ENCODE measurements around the gene TRPM6.

TRPM6 gene

DNA sequence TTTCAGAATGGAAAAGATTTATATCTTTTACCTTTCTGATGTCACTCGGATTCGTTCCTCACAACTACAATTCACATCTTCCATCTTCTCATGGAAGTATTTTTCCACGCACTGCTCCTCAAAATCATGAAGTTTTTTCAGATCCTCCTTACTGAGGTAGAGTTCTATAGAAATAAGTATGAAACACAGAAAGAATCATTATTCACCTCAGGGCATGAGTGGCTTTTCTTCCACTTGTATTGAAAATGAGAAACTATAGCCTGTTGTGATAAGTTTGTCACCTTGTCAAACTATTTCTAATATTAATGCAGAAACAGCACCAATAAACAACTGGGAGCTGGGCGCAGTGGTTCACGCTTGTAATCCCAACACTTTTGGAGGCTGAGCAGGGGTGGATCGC is 116.0 kb downstream of the TRPM6 start:
- no peak for DNase-seq
- no peak for ATAC-seq

DNA sequence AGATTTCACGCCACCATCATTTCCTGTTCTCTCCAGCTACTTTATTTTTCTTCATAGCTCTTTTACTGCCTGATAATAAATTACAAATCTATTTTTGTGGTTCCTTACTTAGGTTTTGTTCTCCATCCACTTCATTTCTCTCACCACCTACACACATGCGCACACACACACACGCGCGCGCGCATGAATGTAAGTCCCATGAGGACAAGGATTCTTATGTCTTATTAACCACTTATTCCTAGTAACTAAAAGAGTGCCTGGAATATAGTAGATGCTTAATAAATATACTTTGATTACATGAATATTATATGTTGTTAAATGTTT is 116.5 kb downstream of the TRPM6 start:
- ATAC-seq (no peak), DNase-seq (peak; percentile 5)

DNA sequence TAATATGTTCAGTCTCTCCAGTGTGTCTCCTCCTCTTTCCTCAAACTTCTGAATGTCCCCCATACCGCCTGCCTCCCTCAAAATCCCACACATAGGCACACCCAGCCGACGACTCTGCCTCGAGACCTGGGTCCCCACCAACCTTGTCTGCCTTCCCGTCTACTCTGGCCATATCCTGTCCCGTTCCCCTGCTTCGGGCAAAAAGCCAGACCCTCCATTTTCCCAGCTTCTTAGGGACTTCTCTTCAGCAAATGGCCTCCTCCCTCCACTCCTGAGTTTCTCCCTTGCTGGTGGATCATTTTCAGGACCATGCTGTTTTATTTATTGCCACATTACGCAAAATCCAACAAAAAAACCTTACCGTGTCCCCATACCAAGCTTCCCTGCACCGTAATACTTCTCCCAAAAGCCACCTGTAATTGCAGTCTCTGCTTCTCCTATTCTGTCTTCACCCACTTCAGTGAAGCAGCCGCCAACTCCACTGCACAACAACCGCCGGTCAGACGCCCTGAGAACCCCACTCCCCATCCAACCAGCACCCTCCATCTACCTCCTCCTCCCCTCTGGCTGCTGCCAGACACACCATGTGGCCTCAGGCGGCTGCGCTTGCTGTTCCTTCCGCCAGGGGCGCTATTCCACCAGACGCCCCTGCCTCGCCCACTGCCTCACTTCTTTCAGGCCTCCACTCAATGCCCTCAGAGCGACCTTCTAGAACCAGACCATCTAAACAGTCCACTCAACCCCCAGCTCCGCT is 117.0 kb downstream of the TRPM6 start:
- ATAC-seq (no peak), DNase-seq (peak; percentile 39)

DNA sequence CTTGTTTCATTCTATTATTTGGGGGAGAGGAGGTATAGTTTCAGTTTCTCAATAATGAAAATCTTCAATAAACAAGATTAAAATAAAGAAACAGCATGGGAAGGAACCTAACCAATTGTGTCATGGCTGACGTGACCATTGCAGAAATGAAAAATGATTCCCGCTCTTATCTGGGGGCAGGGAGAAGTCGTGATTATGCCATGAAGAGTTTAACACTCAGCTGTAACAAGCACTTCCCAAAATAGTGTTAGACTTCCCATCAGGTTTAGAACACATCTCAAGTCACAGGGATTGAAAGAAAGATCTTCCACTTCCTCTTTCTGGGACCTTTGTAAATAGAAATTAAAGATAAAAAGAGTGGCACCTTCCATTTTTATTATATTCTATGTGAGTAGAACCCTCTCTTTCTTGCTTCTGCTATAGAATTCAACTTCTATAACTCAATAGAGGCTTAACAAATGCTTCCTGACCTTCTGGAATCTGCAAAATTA is 122.2 kb downstream of the TRPM6 start:
- ATAC-seq (no peak), DNase-seq (no peak)

DNA sequence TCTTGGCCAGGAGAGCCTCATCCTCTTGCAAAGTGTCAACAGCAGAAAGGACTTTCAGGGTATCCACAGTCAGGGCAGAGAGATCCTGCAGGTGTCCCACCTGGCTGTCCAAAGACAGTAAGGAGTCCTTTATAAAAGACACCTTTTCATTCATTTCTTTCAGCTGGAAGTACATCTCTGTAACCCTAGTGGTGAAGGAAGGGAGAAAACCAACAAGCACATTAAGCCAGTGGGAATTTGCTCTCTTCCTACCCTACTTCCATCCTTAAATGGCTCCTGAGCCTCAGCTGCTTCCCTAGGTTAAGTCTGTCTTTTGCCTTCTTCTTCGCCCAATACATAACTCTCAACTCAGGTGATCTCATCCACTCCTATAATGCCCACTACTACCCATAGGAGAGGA is 124.8 kb downstream of the TRPM6 start:
- DNase-seq (no peak), ATAC-seq (no peak)

DNA sequence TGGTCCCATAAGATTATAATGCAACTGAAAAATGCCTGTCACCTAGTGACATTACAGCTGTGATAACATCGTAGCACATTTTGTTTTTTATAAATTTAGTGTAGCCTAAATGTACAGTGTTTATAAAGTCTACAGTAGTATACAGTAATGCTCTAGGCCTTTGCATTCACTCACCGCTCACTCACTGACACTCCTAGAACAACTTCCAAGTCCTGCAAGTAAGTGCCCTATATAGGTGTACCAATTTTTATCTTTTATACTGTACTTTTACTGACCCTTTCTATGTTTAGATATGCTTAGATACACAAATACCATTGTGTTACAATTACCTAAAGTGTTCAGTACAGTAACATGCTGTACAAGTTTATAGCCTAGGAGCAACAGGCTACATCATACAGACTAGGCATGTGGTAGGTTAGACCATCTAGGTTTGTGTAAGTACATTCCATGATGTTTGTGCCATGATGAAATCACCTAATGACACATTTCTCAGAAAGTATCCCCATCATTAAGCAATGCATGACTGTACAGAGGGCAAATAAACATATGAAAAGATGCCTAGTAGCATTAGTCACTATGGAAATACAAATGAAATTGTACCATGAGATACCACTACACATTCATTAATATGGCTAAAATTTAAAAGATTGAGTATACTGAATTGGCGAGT is 127.6 kb downstream of the TRPM6 start:
- DNase-seq (no peak), ATAC-seq (no peak)

DNA sequence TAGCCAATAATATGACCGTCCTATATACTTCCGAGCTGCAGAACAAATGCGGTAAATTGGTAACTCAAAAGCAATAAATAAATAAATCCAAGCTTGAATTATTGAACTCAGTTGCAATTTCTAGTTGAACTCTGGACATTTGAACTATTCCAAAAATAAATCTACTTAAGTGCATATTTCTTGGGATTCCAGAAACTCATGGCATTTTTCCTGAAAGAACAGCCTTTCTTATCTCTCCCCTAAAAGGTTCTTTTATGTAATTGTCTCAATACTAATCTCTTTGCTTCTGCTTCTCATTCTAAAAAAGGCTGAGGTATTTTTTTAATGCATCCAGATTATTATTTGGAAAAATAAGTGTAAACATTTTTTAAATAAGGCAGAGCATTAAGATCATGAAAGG is 131.7 kb downstream of the TRPM6 start:
- no peak for ATAC-seq

DNA sequence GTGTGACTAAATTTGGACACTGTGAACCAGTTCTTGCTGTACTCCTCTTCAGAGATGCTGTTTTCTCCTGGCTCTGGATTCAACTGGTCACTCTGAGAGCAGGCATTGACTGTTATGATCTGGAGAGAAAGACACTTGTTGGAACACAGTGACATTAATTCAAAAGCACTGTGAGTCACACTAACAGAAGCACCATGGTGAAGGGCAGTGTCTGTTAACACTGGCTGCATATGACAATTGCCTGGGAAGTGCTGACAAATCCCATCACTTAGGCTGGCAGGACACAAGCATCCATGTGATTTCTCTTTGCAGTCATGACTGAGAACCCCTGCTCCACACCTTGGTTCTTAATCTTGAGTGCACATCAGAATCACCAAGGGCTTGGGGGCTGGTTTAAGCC is 132.4 kb downstream of the TRPM6 start:
- DNase-seq (no peak), ATAC-seq (no peak)

More for the DNA sequence above, 131.7 kb downstream of the TRPM6 start:
- DNase-seq = no peak

DNA sequence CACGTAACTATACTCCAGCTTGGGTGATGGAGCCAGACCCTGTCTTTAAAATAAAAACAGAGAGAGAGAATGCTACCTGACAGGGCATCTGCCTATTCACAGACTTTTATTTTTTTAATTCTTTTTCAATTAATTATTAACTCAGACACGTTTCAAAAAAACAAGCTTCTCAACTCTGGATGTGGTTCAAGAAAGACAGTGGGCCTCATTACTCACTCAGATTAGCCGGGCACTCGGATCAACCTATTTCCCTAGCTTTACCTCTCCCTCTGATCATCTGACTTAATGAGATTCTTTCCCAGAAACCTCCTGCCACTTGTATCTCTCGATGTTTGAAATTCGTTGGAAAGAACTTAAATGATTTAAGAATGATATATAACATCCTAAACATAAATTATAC is 134.1 kb downstream of the TRPM6 start:
- no peak for ATAC-seq
- DNase-seq = no peak

DNA sequence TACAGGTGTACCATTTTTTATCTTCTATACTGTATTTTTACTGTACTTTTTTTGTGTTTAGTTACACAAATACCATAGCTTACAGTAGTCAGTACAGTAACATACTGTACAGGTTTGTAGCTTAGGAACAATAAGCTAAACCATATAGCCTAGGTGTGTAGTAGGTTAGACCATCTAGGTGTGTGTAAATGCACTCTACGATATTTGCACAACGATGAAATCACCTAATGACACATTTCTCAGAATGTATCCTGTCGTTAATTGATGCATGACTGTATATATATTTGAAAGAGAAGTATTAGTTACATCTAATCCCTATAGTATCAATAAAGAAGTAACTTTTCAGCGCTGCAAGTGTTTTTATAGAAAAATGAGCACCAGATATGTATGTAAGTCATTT is 138.8 kb downstream of the TRPM6 start:
- ATAC-seq (no peak), DNase-seq (no peak)

DNA sequence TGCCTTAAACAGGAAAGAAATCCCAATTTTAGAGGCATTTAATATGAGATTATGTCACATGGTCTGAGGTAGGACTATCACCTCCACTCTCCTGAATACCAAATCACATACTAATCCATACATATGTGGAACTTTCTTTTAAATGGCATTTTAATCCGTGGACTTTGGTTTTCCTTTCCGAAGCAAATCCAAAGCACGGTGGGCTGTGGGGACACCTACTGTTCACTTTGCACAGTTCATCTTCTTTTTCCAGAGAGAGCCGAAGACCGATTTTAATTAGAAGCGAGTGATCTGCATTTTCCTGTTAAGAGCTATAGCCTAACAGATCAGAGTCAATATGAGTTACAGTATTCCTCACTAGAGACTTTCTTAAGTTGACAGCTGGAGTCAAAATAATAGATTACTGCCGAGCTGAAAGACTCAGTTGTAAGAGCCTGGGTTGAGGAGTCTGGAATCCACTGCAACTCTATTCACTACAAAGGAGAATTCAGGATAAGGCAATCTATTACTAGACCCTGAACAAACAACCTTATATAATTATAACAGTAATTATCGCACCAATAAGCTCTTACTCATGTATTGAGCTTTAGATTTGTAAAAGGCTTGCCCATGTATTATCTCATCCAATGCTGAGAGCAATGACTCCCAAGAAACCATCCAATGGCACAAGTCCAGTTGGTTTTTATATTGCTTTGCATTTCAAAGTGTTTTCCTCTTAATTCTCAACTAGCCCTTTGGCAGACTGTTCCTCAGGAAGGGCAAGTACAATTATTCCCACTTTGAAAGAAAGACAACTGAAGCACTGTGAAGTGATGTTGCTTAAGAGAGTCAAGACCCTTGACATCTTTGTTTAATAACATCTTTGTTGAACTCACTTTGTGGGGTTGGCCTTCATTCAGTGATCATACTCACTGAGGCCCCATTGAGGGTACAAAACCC is 144.7 kb downstream of the TRPM6 start:
- DNase-seq = peak; percentile 10
- ATAC-seq = no peak

DNA sequence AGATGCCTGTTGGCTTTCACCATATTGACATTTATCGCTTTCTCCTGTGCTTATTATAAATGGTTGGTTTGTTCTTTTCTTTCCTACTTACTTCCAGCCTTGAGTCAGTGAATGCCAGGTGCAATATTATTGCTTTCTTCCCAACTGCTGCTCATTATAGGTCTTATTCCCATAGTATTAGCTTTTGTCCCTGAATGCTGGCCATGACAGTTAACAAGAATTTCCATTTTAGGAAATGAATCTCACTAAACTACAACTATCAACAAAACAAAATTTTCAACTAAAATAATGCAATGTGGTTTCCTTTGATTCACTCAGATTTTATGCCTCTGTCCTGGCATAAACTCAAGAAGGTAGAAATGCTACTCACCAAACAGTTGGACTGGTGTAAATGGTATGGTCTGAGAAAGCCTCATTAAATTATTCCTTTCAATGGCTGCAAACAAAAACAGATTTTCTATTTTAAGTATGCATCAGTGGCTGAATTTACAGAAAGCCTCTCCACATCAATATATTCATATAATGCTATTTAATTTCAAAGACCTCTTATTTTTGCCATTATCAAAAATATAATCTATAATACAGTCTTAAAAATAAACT is 145.4 kb downstream of the TRPM6 start:
- DNase-seq (no peak), ATAC-seq (no peak)

DNA sequence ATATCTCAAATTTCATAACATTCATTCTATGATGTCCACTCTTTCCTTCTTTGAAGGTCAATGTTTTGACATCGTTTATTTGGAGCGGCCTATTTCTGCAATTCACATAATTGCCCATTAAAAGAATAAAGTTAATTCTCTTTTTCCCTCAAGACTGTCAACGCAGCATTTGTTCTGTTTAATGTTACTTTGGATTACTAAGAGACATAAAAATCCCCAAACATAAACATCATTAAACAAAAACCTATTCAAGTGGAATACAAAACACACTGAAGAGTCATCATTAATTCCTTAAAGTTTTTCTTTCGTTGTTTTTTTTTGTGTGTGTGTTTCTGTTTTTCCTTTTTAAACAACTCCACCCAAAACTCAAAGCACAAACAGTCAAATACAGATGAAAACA is 151.1 kb downstream of the TRPM6 start:
- ATAC-seq = no peak

DNA sequence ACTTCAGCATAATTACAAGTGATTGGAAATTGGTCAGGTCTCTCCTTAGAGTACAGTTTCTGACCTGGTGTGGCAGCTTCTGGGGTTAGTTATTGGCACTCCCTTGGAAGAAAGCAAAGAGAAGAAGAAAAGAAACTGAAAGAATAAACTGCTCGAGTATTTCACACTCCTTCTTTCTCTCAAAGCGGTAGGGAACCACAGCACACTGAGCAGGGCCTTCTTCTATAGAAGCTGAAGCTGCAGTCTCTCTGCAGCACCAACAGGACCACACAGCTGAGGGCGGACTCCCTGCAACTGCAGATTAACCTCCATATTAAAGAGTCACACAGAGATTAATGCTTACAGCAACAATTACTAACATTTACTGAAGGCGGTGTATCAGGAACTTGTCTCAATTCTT is 152.0 kb downstream of the TRPM6 start:
- ATAC-seq (no peak), DNase-seq (no peak)

More for the DNA sequence above, 151.1 kb downstream of the TRPM6 start:
- no peak for DNase-seq

DNA sequence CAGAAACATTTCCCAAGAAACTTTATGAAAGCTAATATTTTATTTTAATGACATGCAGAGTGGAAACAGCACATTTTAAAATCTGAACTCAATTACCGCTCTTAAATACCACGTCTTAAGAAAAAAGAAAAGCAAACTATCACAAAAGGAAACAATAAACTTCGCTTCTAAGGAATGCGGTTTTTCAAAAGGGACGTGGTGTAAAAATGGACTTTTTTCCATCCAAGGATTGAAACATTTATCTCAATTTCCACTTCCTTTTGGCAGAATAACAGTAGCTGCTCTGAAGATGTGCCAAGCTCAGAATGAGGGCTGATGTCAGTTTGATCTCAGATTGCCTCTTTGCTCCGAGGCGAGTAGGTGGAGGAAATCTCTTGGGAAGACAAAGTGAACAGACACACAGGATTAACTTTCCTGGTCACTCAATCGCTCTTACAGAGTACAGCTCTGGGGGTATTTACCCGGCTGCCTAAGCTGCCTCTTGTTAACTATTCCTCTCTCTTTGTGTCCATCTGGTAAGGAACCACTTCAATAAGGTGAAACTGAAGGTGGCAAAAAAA is 158.5 kb downstream of the TRPM6 start:
- ATAC-seq (no peak), DNase-seq (no peak)

DNA sequence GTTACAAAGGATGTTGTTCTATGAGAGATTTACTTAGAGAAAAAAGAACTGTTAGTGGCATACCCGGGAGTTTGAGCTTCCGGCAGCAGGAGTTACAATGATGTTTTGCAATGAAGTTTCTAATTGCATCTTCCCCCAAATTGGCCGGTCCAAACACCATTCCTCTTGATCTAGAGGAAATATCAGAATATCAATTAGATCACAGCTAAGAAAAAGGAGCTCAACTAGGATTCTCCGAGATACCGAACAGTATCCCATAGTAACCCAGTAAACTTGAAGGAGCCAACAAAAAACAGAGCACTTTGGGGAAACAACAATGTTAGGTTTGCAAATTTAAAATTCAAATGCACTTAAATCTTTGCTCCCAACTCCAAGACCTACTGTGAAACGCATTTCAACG is 159.5 kb downstream of the TRPM6 start:
- ATAC-seq = no peak

DNA sequence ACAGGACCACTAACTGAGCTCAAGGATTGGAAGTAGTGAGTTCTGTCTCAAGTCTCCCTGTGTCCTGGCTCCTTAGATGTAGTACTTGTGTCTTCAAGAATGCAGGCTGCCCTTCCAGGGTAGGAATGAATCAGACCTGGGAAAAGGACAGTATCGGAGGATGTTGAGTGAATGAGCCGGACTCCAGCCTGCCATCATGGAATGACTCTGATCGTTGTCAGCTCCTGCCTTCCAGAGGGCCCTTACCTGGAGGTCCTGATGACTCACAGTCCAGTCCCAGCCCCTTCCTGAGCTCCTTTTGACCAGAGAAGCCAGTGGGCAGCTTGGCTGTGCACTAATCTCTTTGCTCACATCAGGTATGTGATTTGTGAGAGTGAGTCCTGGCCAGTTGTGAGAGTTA is 161.1 kb downstream of the TRPM6 start:
- no peak for ATAC-seq
- no peak for DNase-seq

More for the DNA sequence above, 159.5 kb downstream of the TRPM6 start:
- DNase-seq = no peak

DNA sequence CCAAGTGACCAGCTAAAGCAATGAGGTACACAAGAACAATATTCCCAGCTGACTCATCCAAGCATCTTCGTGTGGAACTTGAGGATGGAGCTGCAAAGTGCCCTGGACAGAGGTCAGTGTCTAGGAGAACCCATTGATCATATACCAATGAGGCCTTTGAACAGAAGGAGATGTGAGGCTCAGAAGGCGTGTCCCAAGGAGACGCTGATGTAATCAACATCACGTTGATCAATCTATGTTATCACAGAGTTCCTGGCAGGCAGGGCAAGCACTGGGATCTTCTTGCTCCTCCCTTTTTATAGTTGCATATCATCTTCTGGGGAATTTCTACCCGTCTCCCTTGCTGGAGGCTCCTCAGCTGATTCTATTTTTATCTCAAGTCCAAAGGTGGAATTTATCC is 163.4 kb downstream of the TRPM6 start:
- ATAC-seq = no peak

DNA sequence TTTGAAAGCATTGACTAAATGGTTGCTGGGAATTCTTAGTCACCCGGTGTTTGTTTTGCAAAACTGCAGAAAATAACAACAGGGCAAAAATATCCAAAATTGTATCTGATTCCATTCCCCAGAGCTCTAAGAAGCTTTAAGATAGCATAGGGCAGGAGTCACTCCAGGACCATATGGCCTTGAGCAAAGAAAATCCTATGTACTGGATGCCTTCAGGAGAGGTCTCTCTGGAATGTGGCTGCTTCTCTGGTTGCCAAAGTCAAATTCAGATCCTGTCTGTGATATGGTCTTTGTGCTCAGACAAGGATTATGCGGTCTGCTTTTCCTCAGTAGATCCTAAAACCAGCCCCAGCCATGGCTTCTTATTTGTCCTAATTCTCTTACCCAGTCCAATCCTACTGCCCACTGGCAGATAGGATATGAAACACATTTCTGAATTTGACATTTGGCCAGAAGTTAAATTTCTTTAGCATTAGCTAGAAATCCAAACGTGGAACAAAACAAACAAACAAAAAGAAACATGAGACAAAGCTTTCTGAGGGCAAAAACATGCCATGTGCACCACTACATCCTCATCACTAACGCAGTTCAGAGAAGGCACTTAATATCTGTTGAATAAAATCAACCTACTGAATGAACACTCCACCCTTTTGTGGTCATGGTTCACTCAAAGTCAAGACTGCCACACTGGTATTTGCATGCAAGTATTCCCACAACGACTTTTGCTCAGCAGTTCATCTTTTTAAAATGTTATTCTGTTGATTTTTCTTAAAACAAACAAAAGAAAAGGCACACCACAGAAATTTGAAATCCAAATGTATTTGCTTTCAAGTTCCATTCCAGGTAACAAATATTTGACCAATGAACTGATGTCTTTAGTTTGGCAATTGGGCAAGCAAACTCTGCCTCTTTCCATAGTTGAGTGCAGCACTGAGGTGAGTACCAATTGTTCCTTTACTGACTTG is 165.7 kb downstream of the TRPM6 start:
- no peak for DNase-seq
- no peak for ATAC-seq

More for the DNA sequence above, 163.4 kb downstream of the TRPM6 start:
- no peak for DNase-seq

DNA sequence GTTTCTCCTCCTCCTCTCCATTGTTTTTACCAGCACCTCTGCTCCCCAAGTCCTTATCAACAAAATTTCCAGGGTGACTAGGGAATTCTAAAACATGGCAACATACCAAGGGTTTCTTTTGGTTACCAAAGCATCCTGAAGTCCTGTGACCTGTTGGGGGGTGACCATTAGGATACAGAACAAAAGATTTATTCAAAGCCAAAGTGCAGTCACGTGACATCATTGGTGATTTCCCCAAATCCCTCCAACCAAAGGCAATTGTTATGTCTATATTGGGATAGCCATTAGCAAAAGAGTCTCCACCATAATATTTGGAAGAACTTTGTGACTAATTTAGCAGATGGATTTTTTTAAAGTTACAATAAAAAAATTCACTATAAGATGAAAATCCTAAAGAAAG is 168.4 kb downstream of the TRPM6 start:
- ATAC-seq = no peak
- no peak for DNase-seq

DNA sequence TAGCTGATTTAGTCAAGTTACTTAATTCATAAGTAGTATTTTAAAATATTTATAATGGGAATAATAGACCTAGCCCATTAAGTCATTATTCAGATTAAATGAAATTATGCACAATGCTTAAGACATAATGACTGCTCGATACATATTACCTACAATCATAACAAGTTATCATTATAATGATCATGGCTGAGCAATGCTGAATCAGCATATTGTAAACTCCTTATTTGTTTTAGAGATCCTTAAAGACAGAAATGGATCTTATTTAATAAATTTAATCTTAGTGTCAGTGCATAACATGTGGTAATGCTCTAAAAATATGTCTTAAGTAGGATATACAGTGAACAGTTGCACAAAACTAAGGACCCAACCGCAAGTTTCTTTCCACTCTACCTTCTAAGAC is 169.0 kb downstream of the TRPM6 start:
- ATAC-seq (no peak), DNase-seq (no peak)
